GM12892 (cell line): Measurements from ENCODE around the gene CLDN19.

Experiments used
- POLR2A ChIP-seq: IDR thresholded peaks from 2 replicates; pipeline ENCODE4 v1.6.1; 2011; ENCODE audit warnings: low read depth, low read length, control low read depth
- POLR2AphosphoS5 ChIP-seq: IDR thresholded peaks from 2 replicates; pipeline ENCODE4 v1.6.1; 2011; ENCODE audit warnings: low read depth, low read length, control low read depth
- TAF1 ChIP-seq: IDR thresholded peaks from 2 replicates; pipeline ENCODE4 v1.6.1; 2011; ENCODE audit warnings: low read depth, mild to moderate bottlenecking, control low read depth, low read length, borderline replicate concordance

DNA sequence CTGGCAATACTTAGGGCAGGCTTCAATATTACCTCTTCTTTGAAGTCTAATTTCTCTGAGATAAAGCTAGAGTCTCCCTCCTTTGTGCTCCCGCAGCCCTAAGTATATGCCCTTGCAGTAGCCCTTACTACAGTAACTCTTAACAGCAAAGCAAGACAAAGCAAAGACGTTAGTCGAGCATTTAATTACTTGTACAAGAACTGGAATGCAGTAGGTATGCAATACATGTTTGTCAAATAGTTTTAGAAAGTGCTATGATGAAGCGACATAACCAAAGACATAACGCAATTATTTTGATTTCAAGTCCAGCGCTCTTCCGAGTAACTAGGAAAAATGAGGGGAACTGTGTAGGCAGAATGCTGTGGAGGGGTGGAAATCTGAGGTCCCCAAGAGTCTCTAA is 25.2 kb upstream of the CLDN19 start:
- TF ChIP-seq POLR2A (no peak), POLR2AphosphoS5 (no peak), TAF1 (no peak)
